ENCODE data around the gene WHRN.

The WHRN gene

GRCh38 chr9:114421147-114421546, 84.1 kb downstream of the WHRN start:
- DNase-seq (ENCODE audit: low read depth in 2 of 2): no peak

GRCh38 chr9:114419796-114420195, 85.5 kb downstream of the WHRN start:
- DNase-seq (ENCODE audit: low read depth in 2 of 2): no peak

- DNase-seq (ENCODE audit: low read depth in 2 of 2): no peak
These were observed 87.2 kb downstream of the WHRN start for GRCh38 chr9:114418053-114418452.

- no peak for DNase-seq (ENCODE audit: low read depth in 2 of 2)
These were observed 87.8 kb downstream of the WHRN start for GRCh38 chr9:114417511-114417910.

- no peak for DNase-seq (ENCODE audit: low read depth in 2 of 2)
These were observed 88.4 kb downstream of the WHRN start for GRCh38 chr9:114416906-114417305.

GRCh38 chr9:114416290-114416689, 89.0 kb downstream of the WHRN start:
- no peak for DNase-seq (ENCODE audit: low read depth in 2 of 2)

- DNase-seq (ENCODE audit: low read depth in 2 of 2): no peak
These were observed 90.9 kb downstream of the WHRN start for GRCh38 chr9:114414346-114414745.

- no peak for DNase-seq (ENCODE audit: low read depth in 2 of 2)
These were observed 91.4 kb downstream of the WHRN start for GRCh38 chr9:114413861-114414301.

- no peak for DNase-seq (ENCODE audit: low read depth in 2 of 2)
These were observed 93.1 kb downstream of the WHRN start for GRCh38 chr9:114412048-114412683.

GRCh38 chr9:114411452-114411851, 93.8 kb downstream of the WHRN start:
- no peak for DNase-seq (ENCODE audit: low read depth in 2 of 2)

- DNase-seq (ENCODE audit: low read depth in 2 of 2): no peak
These were observed 94.4 kb downstream of the WHRN start for GRCh38 chr9:114410910-114411309.

GRCh38 chr9:114409842-114410241, 95.4 kb downstream of the WHRN start:
- DNase-seq (ENCODE audit: low read depth in 2 of 2): no peak

- DNase-seq (ENCODE audit: low read depth in 2 of 2): no peak
These were observed 96.0 kb downstream of the WHRN start for GRCh38 chr9:114409103-114409780.

- DNase-seq (ENCODE audit: low read depth in 2 of 2): no peak
These were observed 96.6 kb downstream of the WHRN start for GRCh38 chr9:114408645-114409044.

- no peak for DNase-seq (ENCODE audit: low read depth in 2 of 2)
These were observed 97.4 kb downstream of the WHRN start for GRCh38 chr9:114407889-114408288.

- DNase-seq (ENCODE audit: low read depth in 2 of 2): no peak
These were observed 98.8 kb downstream of the WHRN start for GRCh38 chr9:114406441-114406840.

GRCh38 chr9:114405294-114406034, 99.8 kb downstream of the WHRN start:
- DNase-seq (ENCODE audit: low read depth in 2 of 2): peak; percentile 56 to 63

- DNase-seq (ENCODE audit: low read depth in 2 of 2): no peak
These were observed 100.7 kb downstream of the WHRN start for GRCh38 chr9:114404531-114404930.

GRCh38 chr9:114403153-114403756, 102.0 kb downstream of the WHRN start:
- DNase-seq (ENCODE audit: low read depth in 2 of 2): no peak

- DNase-seq (ENCODE audit: low read depth in 2 of 2): no peak
These were observed 103.9 kb downstream of the WHRN start for GRCh38 chr9:114401344-114401743.

- no peak for DNase-seq (ENCODE audit: low read depth in 2 of 2)
These were observed 104.5 kb downstream of the WHRN start for GRCh38 chr9:114400772-114401171.

GRCh38 chr9:114400219-114400618, 105.1 kb downstream of the WHRN start:
- DNase-seq (ENCODE audit: low read depth in 2 of 2): no peak

All from stimulated activated CD8-positive, alpha-beta memory T cell treated with anti-CD3 and anti-CD28 coated beads, Interleukin-2, amount 100 ng/mL, for 1 hour (primary cell).